SHP77 (cell line): ENCODE results near the gene ASB15.
"Not testable (repeated sequence)": the region's sequence is repeated elsewhere in the genome, so short reads cannot be mapped to it uniquely, and the experiment has no call there.

ENCODE experiments used
- DNase-seq, 2 experiments: peaks; one replicate each; lab custom pipeline; 2025; lab: John Stamatoyannopoulos, UW

ASB15 gene

DNA sequence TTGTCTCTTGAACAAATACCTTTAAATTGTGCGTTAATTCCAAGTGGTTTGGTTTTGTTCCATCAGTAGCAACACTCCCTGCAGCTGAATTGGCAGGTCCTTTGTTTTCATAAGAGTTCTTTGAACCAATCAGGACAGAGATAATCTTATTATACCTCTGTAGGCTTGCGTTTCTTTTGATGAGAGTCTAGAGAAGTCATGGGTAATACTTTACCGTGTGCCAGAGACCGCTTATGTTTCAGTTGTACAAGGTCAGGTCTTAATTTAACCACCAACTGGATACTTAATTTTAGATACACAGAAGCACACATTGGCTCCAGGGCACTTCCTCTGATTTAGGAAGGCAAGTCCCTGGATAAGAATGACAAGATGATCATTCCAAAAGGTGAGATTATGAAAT, at the start of gene ASB15:
TSS of gene ASB15 (plus strand) at position 292 of the 400 bp plus-strand sequence. CDS start 12,682 bp downstream, outside the sequence.
- peak; percentile 86 for DNase-seq

- not testable (repeated sequence) for DNase-seq
Observed at GRCh38 chr7:123552134-123552533, 49.5 kb upstream of the ASB15 start.

- DNase-seq: no peak
Observed at GRCh38 chr7:123552641-123553040, 49.0 kb upstream of the ASB15 start.

GRCh38 chr7:123553159-123553558, 48.5 kb upstream of the ASB15 start:
- no peak for DNase-seq

DNA sequence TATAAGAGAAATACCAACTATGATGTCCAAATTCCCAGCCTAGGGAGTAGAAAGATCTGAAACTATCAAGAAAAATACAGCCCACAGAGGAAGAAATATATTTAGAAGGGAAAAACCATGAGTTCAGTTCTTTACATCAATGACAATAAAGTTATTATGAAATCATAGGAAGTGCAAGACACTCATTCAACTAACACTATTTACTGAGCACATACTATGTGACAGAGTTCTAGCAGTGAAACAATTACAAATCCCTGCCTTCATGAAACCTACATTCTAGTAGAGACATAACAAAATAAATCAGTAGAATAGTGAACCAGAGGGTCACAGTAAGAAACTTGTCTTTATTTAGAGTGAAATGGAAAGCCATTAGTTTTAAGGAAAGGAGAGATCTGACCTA, 46.1 kb upstream of the ASB15 start:
- DNase-seq: no peak

DNA sequence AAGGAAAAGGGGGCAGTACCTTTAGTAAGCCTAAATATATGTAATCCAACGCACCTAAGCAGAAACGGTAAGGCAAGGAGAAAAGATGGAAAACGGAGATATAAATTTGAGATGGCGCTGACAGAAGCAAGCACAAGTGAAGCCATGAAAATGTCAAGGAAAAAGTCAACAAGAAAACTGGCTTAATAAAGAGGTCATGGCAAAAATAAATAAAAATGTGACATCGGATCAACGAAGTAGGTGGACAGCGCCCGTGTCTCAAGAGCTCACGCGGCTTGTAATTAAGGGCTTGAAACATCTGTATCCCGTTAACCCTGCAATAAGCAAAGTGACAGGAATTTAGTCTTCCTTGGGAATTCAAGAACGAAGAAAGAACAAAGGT, 44.6 kb upstream of the ASB15 start:
- DNase-seq: no peak

- DNase-seq: peak; percentile 98 to 99
Observed at GRCh38 chr7:123557398-123558288, 44.0 kb upstream of the ASB15 start, which contains the start of gene NDUFA5. Gene NDUFA5 (minus strand): TSS chr7:123557818. CDS start chr7:123557795, 23 bp downstream.

GRCh38 chr7:123558289-123558874, 43.2 kb upstream of the ASB15 start:
- no peak for DNase-seq

GRCh38 chr7:123562121-123562520, 39.5 kb upstream of the ASB15 start:
- no peak for DNase-seq

- DNase-seq: no peak
Observed at GRCh38 chr7:123569352-123570010, 32.1 kb upstream of the ASB15 start.

- peak; percentile 36 to 37 for DNase-seq
Observed at GRCh38 chr7:123570390-123571182, 31.0 kb upstream of the ASB15 start.

DNA sequence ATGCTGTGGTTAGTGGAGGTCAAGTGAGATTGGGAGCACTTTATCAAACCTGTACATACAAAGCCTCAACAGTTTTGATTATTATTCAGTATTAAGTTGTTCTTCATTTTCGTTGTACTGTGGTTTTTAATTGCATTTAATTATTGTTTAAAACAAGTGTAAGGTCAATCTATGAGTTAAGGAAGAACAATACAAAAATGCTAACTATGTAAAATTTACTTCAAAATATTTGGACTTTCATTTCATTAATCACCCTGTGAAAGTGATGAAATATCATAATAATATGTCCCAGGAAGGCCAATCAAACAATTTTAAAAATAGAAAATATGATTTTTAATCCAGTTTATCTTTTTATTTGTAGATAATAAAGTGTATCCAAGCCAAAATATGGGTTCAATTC, 30.4 kb upstream of the ASB15 start:
- no peak for DNase-seq

GRCh38 chr7:123571684-123572083, 29.9 kb upstream of the ASB15 start:
- DNase-seq: no peak

GRCh38 chr7:123573341-123573740, 28.3 kb upstream of the ASB15 start:
- DNase-seq: no peak

- DNase-seq: no peak
Observed at GRCh38 chr7:123573896-123574467, 27.6 kb upstream of the ASB15 start.

DNA sequence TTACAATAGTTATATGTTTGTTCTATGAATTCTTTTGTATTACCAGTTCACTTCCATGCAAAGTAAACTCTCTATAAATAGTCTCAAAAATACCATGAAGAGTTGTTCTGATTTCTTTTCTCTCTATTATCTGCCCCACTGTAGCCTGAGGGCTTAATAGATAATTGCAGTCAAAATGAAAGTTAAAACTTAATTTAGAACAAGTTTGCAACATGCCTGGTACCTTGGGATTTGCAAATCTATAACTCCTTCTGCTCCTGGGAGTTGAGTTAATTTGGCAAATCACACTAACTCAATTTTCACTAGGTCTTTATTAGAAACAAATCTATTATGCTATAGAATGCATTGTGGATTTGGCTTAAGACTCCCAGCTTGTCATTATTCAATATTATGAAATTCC, 22.2 kb upstream of the ASB15 start:
- DNase-seq: no peak

DNA sequence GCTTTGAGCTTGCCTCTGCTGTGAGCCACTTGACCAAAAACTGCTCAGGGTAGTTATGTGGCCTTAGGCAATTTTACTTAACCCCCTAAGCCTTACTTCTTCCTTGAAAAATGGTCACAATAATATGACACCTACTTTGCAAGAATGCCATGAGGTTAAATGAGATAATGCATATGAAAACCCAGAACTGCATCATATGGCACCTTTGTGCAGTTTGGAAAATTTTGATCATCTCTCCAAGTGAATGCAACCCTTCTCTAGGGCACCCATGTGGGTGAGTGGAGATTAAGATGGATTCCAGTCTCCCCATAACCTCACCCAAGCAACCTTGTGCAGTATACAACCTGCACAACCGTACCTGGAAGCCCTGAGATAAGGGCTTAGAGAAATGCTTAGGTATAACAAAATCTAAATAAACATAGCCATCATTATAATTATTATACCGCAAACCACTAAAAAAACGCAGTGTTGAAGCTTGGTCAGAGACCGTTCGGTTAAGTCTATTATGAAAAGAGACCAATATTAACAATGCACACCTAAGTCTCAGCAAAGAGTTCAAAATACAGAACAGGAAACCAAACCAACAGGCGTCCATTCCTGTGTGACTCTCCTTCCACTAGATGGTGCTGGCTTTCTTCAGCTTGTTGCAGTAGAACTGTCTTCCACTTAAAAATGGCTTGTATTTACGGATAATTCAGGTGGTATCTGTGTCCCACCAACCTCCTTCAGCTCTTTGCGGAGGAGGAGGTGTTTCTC, 21.0 kb upstream of the ASB15 start:
- peak; percentile 71 to 73 for DNase-seq

- DNase-seq: no peak
Observed at GRCh38 chr7:123581162-123581459, 20.5 kb upstream of the ASB15 start.

GRCh38 chr7:123583821-123584220, 17.8 kb upstream of the ASB15 start:
- DNase-seq: no peak

- no peak for DNase-seq
Observed at GRCh38 chr7:123588376-123588775, 13.2 kb upstream of the ASB15 start.

GRCh38 chr7:123594813-123595241, 6.8 kb upstream of the ASB15 start:
- DNase-seq: peak; percentile 91 to 93
